Mesenchymal stem cell (in vitro differentiated cells and primary cell): Measurements from ENCODE around the gene PLPPR1.

Experiments
- DNase-seq: peaks from one replicate; pipeline ENCODE4 v3.0.0-alpha.2; 2013
- H2AFZ ChIP-seq: one replicate; pipeline ENCODE4 v1.6.1; 2013; ENCODE audit warnings: low read depth, mild to moderate bottlenecking, control low read depth, inconsistent platforms, low read length, moderate library complexity
- H2AK5ac ChIP-seq: 2 replicates; pipeline ENCODE4 v1.6.1; 2013; ENCODE audit warnings: low read length, moderate library complexity, mild to moderate bottlenecking, inconsistent platforms; ENCODE audit not compliant: severe bottlenecking
- H2BK120ac ChIP-seq: one replicate; pipeline ENCODE4 v1.6.1; 2013; ENCODE audit warnings: low read depth, mild to moderate bottlenecking, inconsistent platforms, low read length, moderate library complexity
- H2BK12ac ChIP-seq, 2 experiments: one replicate each; pipeline ENCODE4 v1.6.1; 2013; ENCODE audit warnings: inconsistent platforms in 2 of 2, low read length in 2 of 2, mild to moderate bottlenecking in 2 of 2, moderate library complexity in 2 of 2, control low read depth in 1 of 2
- H2BK15ac ChIP-seq: one replicate; pipeline ENCODE4 v1.6.1; 2013; ENCODE audit warnings: mild to moderate bottlenecking, low read depth, inconsistent platforms; ENCODE audit not compliant: poor library complexity, severe bottlenecking
- H2BK5ac ChIP-seq: 2 replicates; pipeline ENCODE4 v1.6.1; 2013; ENCODE audit warnings: low read depth, mild to moderate bottlenecking, low read length, control low read depth, inconsistent platforms; ENCODE audit not compliant: poor library complexity, severe bottlenecking
- H3K14ac ChIP-seq, 2 experiments: one replicate each; pipeline ENCODE4 v1.6.1; 2013; ENCODE audit warnings: inconsistent platforms in 2 of 2, low read length in 2 of 2, control low read depth in 1 of 2, mild to moderate bottlenecking in 1 of 2, moderate library complexity in 1 of 2
- H3K18ac ChIP-seq, 2 experiments: one replicate each; pipeline ENCODE4 v1.6.1; 2013; ENCODE audit warnings: inconsistent platforms in 2 of 2, low read length in 2 of 2, control low read depth in 1 of 2, low read depth in 1 of 2, mild to moderate bottlenecking in 1 of 2
- H3K23ac ChIP-seq, 2 experiments: one replicate each; pipeline ENCODE4 v1.6.1; 2013; ENCODE audit warnings: inconsistent platforms in 2 of 2, low read length in 2 of 2, mild to moderate bottlenecking in 2 of 2, moderate library complexity in 2 of 2, control low read depth in 1 of 2
- H3K27ac ChIP-seq: 2 replicates; pipeline ENCODE4 v1.5.1; 2013; ENCODE audit warnings: mild to moderate bottlenecking, moderate library complexity, low read length, control low read depth, inconsistent platforms; ENCODE audit not compliant: poor library complexity, severe bottlenecking
- H3K27me3 ChIP-seq, 2 experiments: 2 replicates each; pipeline versions ENCODE4 v1.6.1 to v1.7.0; 2013; ENCODE audit warnings: low read length in 2 of 2, mild to moderate bottlenecking in 2 of 2, moderate library complexity in 2 of 2, control low read depth in 1 of 2, inconsistent platforms in 1 of 2; ENCODE audit not compliant: control insufficient read depth in 1 of 2, insufficient read depth in 1 of 2
- H3K36me3 ChIP-seq, 2 experiments: 2 replicates each; pipeline versions ENCODE4 v1.6.1 to v1.7.0; 2013; ENCODE audit warnings: low read length in 2 of 2, control low read depth in 1 of 2, inconsistent platforms in 1 of 2, low read depth in 1 of 2, mild to moderate bottlenecking in 1 of 2; ENCODE audit not compliant: insufficient read depth in 2 of 2, control insufficient read depth in 1 of 2
- H3K4ac ChIP-seq, 2 experiments: one replicate each; pipeline ENCODE4 v1.6.1; 2013; ENCODE audit warnings: inconsistent platforms in 2 of 2, low read length in 2 of 2, mild to moderate bottlenecking in 2 of 2, moderate library complexity in 2 of 2, control low read depth in 1 of 2, low read depth in 1 of 2
- H3K4me1 ChIP-seq: 2 replicates; pipeline ENCODE4 v1.6.1; 2013; ENCODE audit warnings: low read depth, low read length, control low read depth; ENCODE audit not compliant: control insufficient read depth, insufficient read depth
- H3K4me2 ChIP-seq: 2 replicates; pipeline ENCODE4 v1.6.1; 2013; ENCODE audit warnings: low read length, mild to moderate bottlenecking, inconsistent platforms; ENCODE audit not compliant: poor library complexity, severe bottlenecking
- H3K4me3 ChIP-seq, 2 experiments: 2 replicates each; pipeline versions ENCODE4 v1.5.1 to v1.7.0; 2013; ENCODE audit warnings: low read length in 2 of 2, mild to moderate bottlenecking in 2 of 2, control low read depth in 1 of 2, low read depth in 1 of 2; ENCODE audit not compliant: insufficient read depth in 1 of 2
- H3K79me1 ChIP-seq: replicated peaks from 2 replicates; pipeline ENCODE4 v1.6.1; 2013; ENCODE audit warnings: mild to moderate bottlenecking, control low read depth, low read length, inconsistent platforms; ENCODE audit not compliant: poor library complexity, severe bottlenecking
- H3K9ac ChIP-seq: 2 replicates; pipeline ENCODE4 v1.7.0; 2013; ENCODE audit warnings: mild to moderate bottlenecking, low read length, moderate library complexity
- H3K9me3 ChIP-seq: 2 replicates; pipeline ENCODE4 v1.7.0; 2013; ENCODE audit warnings: mild to moderate bottlenecking, low read length; ENCODE audit not compliant: control insufficient read depth
- H4K8ac ChIP-seq: one replicate; pipeline ENCODE4 v1.6.1; 2013; ENCODE audit warnings: inconsistent platforms, mild to moderate bottlenecking, low read length, moderate library complexity
- H4K91ac ChIP-seq: one replicate; pipeline ENCODE4 v1.6.1; 2013; ENCODE audit warnings: mild to moderate bottlenecking, low read length, inconsistent platforms
- WGBS: methylation state at CpG from one replicate; pipeline ENCODE4 v1.1.7; 2013; ENCODE audit warnings: mixed read lengths; 5-methylcytosine and 5-hydroxymethylcytosine counted together

The PLPPR1 gene

DNA sequence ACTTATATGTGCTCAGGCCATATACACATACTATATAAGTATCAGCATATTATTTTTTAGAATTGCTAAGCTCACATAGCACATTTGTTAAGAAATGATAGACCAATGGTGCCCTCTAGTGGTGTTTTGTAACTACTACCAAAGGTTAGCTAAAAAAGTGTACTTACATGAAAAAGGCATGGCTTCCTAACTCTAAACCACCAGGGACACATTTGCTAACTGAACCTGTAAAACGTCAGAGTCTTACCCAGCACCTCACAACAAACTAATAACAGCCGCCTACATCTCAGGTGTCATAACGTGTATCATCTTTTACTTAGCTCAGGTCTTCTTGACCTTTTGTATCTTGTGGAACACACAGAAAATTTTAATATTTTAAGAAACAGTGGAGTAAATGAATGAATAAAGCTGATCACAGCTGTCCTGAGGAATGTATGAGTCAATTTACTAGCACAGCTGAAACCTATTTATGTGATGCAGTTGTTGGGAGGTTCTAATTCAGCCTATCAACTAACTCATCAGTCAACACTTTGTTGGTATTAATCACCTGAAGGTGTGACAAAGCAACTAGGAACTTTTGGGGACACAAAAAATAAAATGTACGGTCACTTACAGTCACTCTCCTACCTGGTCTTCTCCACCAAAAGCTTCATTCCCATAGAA is 283.4 kb downstream of the PLPPR1 start:
- Histone ChIP-seq H2BK120ac (no peak overlapping the region), H3K14ac (no peak overlapping the region), H3K4me2 (no peak overlapping the region), H3K9ac (no peak overlapping the region), H3K4me1 (no peaks in the 10 kb centered on the region), H3K23ac (no peak overlapping the region), H3K18ac (no peak overlapping the region), H4K91ac (no peak overlapping the region), H2AK5ac (no peak overlapping the region), H3K27ac (no peak overlapping the region), H3K4me3 (no peak overlapping the region), H3K36me3 (no peaks in the 10 kb centered on the region), H2BK5ac (no peak overlapping the region), H3K9me3 (no peaks in the 10 kb centered on the region), H2BK15ac (no peak overlapping the region), H3K79me1 (no peaks in the 10 kb centered on the region), H2AFZ (no peak overlapping the region), H4K8ac (no peak overlapping the region), H2BK12ac (no peak overlapping the region), H3K4ac (no peak overlapping the region), H3K27me3 (peaks cover 14 to 17% of the 10 kb centered on the region in 2 experiments)
- peak; percentile 76 for DNase-seq
- 23% methylated on average over 4 of the region's 4 CpGs for WGBS

DNA sequence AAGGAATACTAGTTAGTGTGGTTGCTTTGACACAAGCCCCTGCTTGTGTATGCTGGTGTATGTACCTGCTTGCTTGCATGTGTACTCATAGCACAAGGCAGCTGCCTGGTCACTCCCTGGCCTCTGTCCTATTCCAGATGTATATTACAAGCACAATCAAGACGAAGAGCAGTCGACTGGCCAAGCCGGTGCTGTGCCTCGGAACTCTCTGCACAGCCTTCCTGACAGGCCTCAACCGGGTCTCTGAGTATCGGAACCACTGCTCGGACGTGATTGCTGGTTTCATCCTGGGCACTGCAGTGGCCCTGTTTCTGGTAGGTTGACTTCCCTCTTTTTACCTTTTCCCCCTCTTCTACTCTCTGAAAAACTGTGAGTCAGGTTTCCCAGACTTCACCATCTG is 284.1 kb downstream of the PLPPR1 start:
- H3K27me3 ChIP-seq: peaks cover 10 to 11% of the 10 kb centered on the region in 2 experiments
- H2AK5ac ChIP-seq: no peak overlapping the region
- 91% methylated on average over 8 of the region's 8 CpGs for WGBS
- H3K14ac ChIP-seq: no peak overlapping the region
- H3K4ac ChIP-seq: no peak overlapping the region
- H3K9ac ChIP-seq: no peak overlapping the region
- no peaks in the 10 kb centered on the region for H3K9me3 ChIP-seq
- H4K8ac ChIP-seq: no peak overlapping the region
- H2BK12ac ChIP-seq: no peak overlapping the region
- H3K36me3 ChIP-seq: no peaks in the 10 kb centered on the region
- H3K79me1 ChIP-seq: no peaks in the 10 kb centered on the region
- no peak overlapping the region for H3K18ac ChIP-seq
- no peak overlapping the region for H3K4me3 ChIP-seq
- no peak overlapping the region for H4K91ac ChIP-seq
- no peak overlapping the region for H3K4me2 ChIP-seq
- no peak overlapping the region for H2BK15ac ChIP-seq
- no peaks in the 10 kb centered on the region for H3K4me1 ChIP-seq
- no peak for DNase-seq
- no peak overlapping the region for H3K27ac ChIP-seq
- no peak overlapping the region for H2BK5ac ChIP-seq
- no peak overlapping the region for H2AFZ ChIP-seq
- H2BK120ac ChIP-seq: no peak overlapping the region
- no peak overlapping the region for H3K23ac ChIP-seq

DNA sequence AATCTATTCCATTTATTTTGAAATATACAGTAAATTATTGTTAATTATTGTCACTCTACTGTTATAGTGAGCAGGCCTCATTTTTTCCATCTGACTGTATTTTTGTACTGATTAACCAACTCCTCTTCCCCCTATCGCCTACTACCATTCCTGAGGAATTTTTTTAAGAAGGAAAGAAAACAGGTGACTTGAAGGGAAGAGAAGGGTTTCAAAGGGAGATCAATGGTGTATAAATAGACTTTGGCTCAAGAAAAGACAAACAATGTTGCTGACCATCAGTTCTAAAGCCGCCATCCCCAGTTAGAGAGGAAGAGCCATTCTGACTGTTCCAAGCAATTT is 286.6 kb downstream of the PLPPR1 start:
- Histone ChIP-seq H3K4me1 (no peaks in the 10 kb centered on the region), H3K27ac (no peak overlapping the region), H3K9ac (no peak overlapping the region), H3K9me3 (no peaks in the 10 kb centered on the region), H2BK120ac (no peak overlapping the region), H2BK15ac (no peak overlapping the region), H3K4me2 (no peak overlapping the region), H4K8ac (no peak overlapping the region), H2BK12ac (no peak overlapping the region), H2AFZ (no peak overlapping the region), H3K36me3 (no peaks in the 10 kb centered on the region), H3K4me3 (no peak overlapping the region), H3K14ac (no peak overlapping the region), H3K27me3 (peaks cover under 1 to 3% of the 10 kb centered on the region in 2 experiments), H2BK5ac (no peak overlapping the region), H4K91ac (no peak overlapping the region), H3K79me1 (no peaks in the 10 kb centered on the region), H3K18ac (no peak overlapping the region), H3K4ac (no peak overlapping the region), H2AK5ac (no peak overlapping the region), H3K23ac (no peak overlapping the region)
- WGBS: 100% methylated on average over 1 of the region's 2 CpGs
- no peak for DNase-seq

DNA sequence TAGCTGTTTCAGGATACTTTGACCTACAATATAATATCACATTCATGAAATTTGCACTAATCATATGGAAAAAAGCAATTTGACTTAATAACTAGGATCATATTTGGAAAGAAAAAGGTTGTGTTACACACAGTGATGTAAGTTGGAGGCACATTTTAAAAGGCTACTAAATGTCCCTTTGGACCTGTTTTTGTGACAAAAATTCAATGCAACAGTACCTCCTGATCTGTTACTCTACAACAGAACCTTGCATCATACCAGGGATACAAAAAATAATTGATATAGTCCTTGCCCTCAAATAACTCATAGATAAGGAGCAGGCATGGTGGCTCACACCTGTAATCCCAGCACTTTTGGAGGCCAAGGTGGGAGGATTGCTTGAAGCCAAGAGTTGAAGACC is 289.2 kb downstream of the PLPPR1 start:
- Histone ChIP-seq H3K18ac (no peak overlapping the region), H2BK120ac (no peak overlapping the region), H2BK12ac (no peak overlapping the region), H3K27me3 (no peaks in the 10 kb centered on the region), H3K23ac (no peak overlapping the region), H3K4me3 (no peak overlapping the region), H2AFZ (no peak overlapping the region), H3K14ac (no peak overlapping the region), H3K27ac (no peak overlapping the region), H2BK15ac (no peak overlapping the region), H4K8ac (no peak overlapping the region), H3K9me3 (no peaks in the 10 kb centered on the region), H2AK5ac (no peak overlapping the region), H4K91ac (no peak overlapping the region), H2BK5ac (no peak overlapping the region), H3K9ac (no peak overlapping the region), H3K36me3 (no peaks in the 10 kb centered on the region), H3K4me2 (no peak overlapping the region), H3K4me1 (no peaks in the 10 kb centered on the region), H3K79me1 (no peaks in the 10 kb centered on the region), H3K4ac (no peak overlapping the region)
- DNase-seq: no peak
